Upper lobe of left lung (tissue), 4 donors: ENCODE results near the gene AAMDC.

ENCODE experiments used
- POLR2AphosphoS5 ChIP-seq, 2 donors: sonication (generic); formaldehyde crosslinking; IDR thresholded peaks; one replicate each; pipeline ENCODE4 v1.5.1; 2017; ENCODE audit warnings: antibody characterized with exemption in 2 of 2
- TF ChIP-seq, protein P1 (sequence below), 6 experiments: fragments of 450-650 bp in 4 of 6; fragments of 200-600 bp in 2 of 6; sonication (generic) in 2 of 6; IDR thresholded peaks; one replicate each; pipeline ENCODE4 v1.5.1; 2016 to 2019; ENCODE audit warnings: antibody characterized with exemption in 6 of 6

DNA sequence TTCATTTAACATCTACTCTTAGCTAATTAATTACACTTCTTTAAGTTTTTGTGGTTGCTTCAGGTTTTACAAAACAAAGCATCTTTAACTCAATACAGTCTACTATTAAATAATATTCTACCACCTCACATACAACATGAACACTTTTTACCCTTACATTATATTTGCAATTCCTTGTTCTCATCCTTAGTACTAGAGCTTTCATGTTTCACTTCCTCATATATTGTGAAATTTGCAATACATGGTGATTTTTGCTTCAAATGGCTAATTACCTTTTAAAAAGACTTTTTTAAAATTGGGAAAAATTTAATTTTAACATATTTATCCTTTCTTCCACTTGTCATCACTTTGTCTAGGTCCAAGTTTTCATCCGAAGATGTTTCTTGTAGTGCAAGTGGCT is 37.9 kb upstream of the AAMDC start:
- TF ChIP-seq, protein P1, sequence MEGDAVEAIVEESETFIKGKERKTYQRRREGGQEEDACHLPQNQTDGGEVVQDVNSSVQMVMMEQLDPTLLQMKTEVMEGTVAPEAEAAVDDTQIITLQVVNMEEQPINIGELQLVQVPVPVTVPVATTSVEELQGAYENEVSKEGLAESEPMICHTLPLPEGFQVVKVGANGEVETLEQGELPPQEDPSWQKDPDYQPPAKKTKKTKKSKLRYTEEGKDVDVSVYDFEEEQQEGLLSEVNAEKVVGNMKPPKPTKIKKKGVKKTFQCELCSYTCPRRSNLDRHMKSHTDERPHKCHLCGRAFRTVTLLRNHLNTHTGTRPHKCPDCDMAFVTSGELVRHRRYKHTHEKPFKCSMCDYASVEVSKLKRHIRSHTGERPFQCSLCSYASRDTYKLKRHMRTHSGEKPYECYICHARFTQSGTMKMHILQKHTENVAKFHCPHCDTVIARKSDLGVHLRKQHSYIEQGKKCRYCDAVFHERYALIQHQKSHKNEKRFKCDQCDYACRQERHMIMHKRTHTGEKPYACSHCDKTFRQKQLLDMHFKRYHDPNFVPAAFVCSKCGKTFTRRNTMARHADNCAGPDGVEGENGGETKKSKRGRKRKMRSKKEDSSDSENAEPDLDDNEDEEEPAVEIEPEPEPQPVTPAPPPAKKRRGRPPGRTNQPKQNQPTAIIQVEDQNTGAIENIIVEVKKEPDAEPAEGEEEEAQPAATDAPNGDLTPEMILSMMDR (IDR thresholded peaks at IDR 0.05): no peak
- TF ChIP-seq POLR2AphosphoS5 (IDR thresholded peaks at IDR 0.05): no peak
